Epidermal melanocyte (primary cell): ENCODE data around the gene USP19.

Source experiments
- DNase-seq: peaks from one replicate; pipeline ENCODE4 v3.0.0; 2011; ENCODE audit warnings: low spot score; ENCODE audit not compliant: insufficient read length

USP19 gene

GRCh38 chr3:49100046-49100615 lies 20.5 kb downstream of the USP19 start:
- DNase-seq, result no peak

DNA sequence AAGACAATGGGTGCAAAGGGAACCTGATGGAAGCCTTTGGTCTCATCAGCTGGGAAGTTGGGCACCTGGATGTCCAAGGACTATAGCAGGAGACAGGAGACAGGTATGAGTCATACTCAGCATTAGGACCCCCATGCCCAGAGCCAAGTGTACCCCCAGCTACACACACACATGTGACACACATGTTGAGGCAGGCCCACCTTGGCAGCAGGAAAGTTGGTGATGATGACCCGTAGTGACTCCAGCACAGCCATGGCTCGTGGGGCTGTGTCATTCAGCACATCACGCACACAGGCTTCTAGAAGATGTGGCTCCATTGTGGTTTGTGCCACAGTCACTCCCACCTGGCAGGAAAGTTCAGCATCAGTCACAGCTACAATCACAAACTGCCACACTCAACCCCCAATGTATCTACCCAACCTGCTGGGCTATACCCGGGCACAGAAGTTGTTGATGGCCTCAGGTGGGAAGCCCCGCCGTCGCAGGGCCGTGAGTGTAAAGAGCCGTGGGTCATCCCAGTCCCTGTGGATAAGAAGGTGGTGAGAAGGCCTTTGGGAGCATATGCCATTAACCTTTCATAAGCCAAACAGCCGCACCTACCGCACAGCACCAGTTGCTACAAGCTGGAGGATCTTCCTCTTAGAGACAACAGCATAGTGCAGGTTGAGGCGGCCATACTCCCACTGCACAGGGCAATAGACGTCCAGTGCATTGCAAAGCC lies 21.6 kb downstream of the USP19 start:
- no peak for DNase-seq

DNA sequence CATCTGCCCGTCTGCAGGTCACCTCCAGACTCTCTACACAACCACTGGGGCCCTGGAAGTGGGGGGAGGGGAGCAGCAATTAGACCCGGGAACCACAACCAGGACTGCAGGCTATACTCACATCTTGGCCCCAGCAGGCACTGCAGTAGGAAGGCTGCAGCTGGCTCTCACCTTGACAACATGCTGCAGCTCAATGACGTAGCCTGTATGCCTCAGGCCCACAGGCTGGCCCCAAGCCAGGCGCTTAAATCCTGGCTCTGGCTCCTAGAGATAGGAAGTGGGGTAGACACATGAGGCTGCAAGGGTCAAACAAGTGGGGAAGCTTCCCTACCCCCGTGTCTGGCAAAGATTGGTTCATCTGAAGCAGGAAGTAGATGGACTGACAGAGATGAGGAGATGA lies 22.2 kb downstream of the USP19 start:
- DNase-seq, result no peak

DNA sequence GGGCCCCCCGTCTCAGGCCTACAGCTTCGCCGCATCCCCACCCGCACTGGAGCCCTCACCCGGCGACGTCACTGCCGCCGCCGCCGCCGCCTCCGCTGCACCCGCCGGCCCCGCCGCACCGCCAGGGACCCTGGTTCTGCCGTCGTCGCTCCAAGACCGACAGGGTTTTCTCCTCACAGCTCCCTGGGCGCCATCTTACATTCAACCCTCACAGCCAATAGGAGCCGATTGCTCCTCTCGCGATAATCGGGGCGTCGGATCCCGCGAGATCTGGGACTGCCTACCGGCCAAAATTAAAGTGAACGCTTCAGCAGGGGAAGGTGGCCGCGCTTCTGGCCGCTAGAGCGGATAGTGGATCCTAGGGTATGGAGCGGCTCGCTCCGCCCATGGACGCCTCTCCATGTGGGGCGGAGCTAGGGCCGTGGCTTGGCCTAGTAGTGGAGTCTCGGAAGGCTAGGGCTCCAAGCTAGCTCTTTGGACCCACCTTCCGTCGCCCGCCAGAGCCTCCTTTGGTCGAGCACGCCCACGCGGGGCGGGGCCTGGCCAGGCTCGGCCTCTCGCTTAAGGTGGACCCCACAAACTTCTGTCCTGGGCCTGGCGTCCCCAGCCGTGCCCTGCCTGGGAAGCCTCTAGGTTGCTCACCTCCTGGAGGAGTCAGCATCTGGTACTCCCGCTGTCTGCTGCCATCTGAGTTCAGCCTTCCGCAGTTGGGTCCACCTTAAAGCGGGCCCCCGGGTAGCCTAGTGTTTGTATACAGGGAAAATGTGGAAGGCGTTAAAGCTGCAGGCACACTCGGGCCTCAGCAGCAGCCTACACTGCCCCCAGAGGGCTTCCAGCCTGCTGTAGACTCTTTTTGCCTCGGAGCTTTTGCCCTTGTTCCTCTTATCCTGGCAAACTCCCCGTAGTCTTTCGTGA lies 26.5 kb downstream of the USP19 start, which contains the start of gene QRICH1:
QRICH1 (minus strand) TSS at position 219 of the 915 bp plus-strand sequence. CDS start 17,054 bp downstream, outside the sequence.
- peak; percentile 76 for DNase-seq

- DNase-seq, result peak; percentile 27
Observed at GRCh38 chr3:49092938-49093852, 27.4 kb downstream of the USP19 start.

DNA sequence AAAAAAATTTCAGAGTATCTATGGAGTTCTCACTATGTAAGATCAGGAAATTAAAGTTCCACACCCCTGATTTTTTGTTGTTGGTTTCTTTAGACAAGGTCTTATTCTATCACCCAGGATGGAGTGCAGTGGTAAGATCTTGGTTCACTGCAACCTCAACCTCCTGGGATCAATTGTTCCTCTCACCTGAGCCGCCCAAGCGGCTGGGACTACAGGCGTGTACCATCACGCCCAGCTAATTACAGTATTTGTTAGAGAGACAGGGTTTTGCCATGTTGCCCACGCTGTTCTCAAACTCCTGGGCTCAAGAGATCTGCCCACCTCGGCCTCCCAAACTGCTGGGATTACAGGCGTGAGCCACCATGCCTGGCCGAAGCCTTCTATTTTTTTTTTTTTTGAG lies 39.2 kb downstream of the USP19 start:
- DNase-seq, result no peak

- no peak for DNase-seq
Observed at GRCh38 chr3:49079270-49079669, 41.4 kb downstream of the USP19 start.

DNA sequence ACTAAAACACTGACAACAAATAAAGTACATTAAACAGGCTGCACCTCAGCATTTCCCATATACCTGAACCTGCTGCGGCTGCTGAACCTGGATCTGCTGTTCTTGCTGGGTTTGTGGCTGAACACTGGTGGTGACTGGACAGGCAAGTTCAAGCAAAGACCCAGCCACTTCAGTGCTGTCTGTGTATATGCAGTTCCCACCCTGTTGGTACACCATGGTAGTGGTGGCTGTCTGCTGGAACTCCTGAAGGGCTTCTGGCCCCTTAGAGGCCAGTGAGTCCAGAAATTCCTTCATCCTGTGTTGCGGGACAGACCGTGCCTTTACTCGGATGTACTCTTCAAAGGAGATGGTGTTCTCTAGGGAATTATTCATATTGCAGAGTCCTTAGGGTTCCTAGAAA lies 44.0 kb downstream of the USP19 start:
- DNase-seq, result no peak

GRCh38 chr3:49076116-49076515 lies 44.5 kb downstream of the USP19 start:
- DNase-seq, result no peak
